Gastroesophageal sphincter (tissue), 4 donors: ENCODE data around the gene KCNJ10. TPM values are rescaled to one million over a fixed set of nuclear protein-coding genes. Genes with fewer than 3 reads are reported as not detected.

Experiments used
- ATAC-seq: fragments of 150-250 bp; one replicate; pipeline ENCODE4 v1.9.1; 2016; ENCODE audit warnings: mild to moderate bottlenecking, moderate library complexity
- H3K27ac ChIP-seq, 4 donors: fragments of 200-600 bp; sonication (generic) in 3 of 4; 1 replicate in 3 of 4; 2 replicates in 1 of 4; pipeline ENCODE4 v1.5.1; 2016 to 2019
- H3K27me3 ChIP-seq: fragments of 200-600 bp; sonication (generic); one replicate; pipeline ENCODE4 v1.5.1; 2019
- H3K36me3 ChIP-seq, 2 donors: fragments of 200-600 bp; sonication (generic); one replicate each; pipeline ENCODE4 v1.5.1; 2019; ENCODE audit warnings: control low read depth in 1 of 2
- H3K4me1 ChIP-seq, 3 donors: fragments of 200-600 bp; sonication (generic); 1 replicate in 2 of 3; 2 replicates in 1 of 3; pipeline ENCODE4 v1.5.1; 2016 to 2019; ENCODE audit warnings: control low read depth in 2 of 3
- H3K4me3 ChIP-seq, 2 donors: fragments of 200-600 bp; sonication (generic); one replicate each; pipeline ENCODE4 v1.5.1; 2019; ENCODE audit warnings: mild to moderate bottlenecking in 1 of 2, moderate library complexity in 1 of 2
- H3K9me3 ChIP-seq, 3 donors: fragments of 200-600 bp; sonication (generic); one replicate each; pipeline ENCODE4 v1.5.1; 2017 to 2019; ENCODE audit warnings: control low read depth in 2 of 3
- EP300 ChIP-seq: sonication (generic); formaldehyde crosslinking; IDR thresholded peaks from one replicate; pipeline ENCODE4 v1.6.1; 2017; ENCODE audit warnings: antibody characterized with exemption, mild to moderate bottlenecking
- POLR2A ChIP-seq, 2 donors: fragments of 450-650 bp; IDR thresholded peaks; one replicate each; pipeline ENCODE4 v1.6.1; 2017; ENCODE audit warnings: antibody characterized with exemption in 2 of 2, mild to moderate bottlenecking in 2 of 2, moderate library complexity in 1 of 2
- POLR2AphosphoS5 ChIP-seq: sonication (generic); formaldehyde crosslinking; IDR thresholded peaks from one replicate; pipeline ENCODE4 v1.6.1; 2017; ENCODE audit warnings: antibody characterized with exemption
- WGBS, 2 donors: methylation state at CpG; one replicate each; pipeline ENCODE4 v1.1.5; 2018; ENCODE audit warnings: low coverage in 1 of 2; 5-methylcytosine and 5-hydroxymethylcytosine counted together
- total RNA-seq, 4 donors: library from RNA; depleted of rRNA; stranded (reverse); fragments of >200 nt; gene quantifications; one replicate each; pipeline ENCODE4 v1.1.0, GENCODE V29; 2016
- TF ChIP-seq, protein P1 (sequence below), 4 experiments: fragments of 200-600 bp in 2 of 4; fragments of 450-650 bp in 2 of 4; sonication (generic) in 1 of 4; IDR thresholded peaks; one replicate each; pipeline ENCODE4 v1.5.1; 2017 to 2019; ENCODE audit warnings: antibody characterized with exemption in 4 of 4, mild to moderate bottlenecking in 2 of 4, moderate library complexity in 2 of 4

Gene KCNJ10
- total RNA-seq, 4 donors from 2014 or later: not detected

DNA sequence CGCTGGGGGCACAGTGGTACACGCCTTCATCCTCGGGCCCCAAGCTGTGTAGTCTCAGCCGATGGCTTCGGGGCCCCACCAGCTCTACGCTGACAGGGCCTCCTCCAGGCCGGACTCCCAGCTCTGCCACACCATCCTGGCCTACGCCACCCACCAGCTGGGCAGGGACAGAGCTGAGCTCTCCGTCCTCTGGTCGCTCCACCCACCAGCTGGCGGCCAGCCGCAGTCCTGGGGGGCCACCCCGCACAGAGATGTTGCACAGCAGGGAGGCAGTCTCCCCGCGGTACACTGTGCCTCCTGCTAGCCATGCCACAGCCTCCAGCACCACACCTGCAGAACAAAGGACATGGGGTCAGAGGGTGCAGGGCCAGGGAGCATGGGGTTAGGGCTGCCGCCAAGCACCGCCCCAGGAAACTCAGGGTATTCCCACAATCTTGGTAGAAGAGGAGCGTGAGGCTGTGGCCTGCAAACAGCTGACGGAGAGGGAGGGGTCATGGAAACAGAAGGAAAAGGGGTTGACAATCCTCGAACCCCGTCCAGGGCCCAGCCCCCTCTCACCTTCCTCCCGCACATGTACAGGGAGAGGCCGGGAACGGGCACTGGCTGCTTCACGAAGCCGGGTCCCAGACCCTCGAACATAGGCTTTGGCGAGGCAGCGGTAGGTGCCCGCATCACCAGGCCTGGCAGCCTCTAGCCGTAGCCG is 22.6 kb upstream of the KCNJ10 start:
- peaks cover 0 to 23% (median 16%) of the 10 kb centered on the region in 3 donors for H3K4me1 ChIP-seq
- 79 to 97% methylated on average over 6 of the region's 32 CpGs for WGBS, 2 donors
- ATAC-seq: no peak
- peaks cover 0 to 76% of the 10 kb centered on the region in 2 donors for H3K36me3 ChIP-seq
- TF ChIP-seq EP300 (no peak), POLR2AphosphoS5 (no peak), POLR2A (IDR thresholded peaks at IDR 0.05) (no peak)
- TF ChIP-seq, protein P1, sequence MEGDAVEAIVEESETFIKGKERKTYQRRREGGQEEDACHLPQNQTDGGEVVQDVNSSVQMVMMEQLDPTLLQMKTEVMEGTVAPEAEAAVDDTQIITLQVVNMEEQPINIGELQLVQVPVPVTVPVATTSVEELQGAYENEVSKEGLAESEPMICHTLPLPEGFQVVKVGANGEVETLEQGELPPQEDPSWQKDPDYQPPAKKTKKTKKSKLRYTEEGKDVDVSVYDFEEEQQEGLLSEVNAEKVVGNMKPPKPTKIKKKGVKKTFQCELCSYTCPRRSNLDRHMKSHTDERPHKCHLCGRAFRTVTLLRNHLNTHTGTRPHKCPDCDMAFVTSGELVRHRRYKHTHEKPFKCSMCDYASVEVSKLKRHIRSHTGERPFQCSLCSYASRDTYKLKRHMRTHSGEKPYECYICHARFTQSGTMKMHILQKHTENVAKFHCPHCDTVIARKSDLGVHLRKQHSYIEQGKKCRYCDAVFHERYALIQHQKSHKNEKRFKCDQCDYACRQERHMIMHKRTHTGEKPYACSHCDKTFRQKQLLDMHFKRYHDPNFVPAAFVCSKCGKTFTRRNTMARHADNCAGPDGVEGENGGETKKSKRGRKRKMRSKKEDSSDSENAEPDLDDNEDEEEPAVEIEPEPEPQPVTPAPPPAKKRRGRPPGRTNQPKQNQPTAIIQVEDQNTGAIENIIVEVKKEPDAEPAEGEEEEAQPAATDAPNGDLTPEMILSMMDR (IDR thresholded peaks at IDR 0.05): no peak
- no peaks in the 10 kb centered on the region for H3K9me3 ChIP-seq
- no peaks in the 10 kb centered on the region for H3K27me3 ChIP-seq
- no peak overlapping the region for H3K27ac ChIP-seq
- no peak overlapping the region for H3K4me3 ChIP-seq

DNA sequence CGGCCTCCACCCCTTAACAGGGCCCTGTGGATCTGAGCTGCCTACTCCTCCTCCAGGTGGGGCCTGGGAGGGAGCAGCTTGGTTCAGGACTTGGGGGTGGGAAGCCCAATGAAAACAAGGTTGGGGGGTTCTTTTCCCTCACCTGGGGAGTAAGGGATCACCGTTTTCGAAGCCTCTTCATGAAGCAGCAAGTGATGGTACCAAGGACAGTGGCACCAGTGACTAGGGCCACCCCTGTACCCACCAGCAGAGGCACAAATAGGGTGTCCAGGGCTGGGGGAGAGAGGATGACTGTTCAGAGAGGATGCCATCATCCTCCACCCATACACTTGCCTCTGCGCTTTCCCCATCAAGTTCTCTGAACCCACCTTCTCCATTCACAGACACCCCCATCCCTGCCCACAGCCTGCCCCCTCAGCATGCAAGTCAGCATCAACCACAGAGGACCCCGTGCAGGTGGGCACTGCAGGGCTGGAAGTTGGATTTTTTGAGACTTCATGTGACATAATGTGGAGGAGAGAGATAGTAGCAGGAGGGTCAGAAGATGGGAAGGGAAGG is 21.8 kb upstream of the KCNJ10 start:
- Histone ChIP-seq H3K27me3 (no peaks in the 10 kb centered on the region), H3K4me1 (peaks cover 0 to 15% (median 8%) of the 10 kb centered on the region in 3 donors), H3K9me3 (no peaks in the 10 kb centered on the region), H3K4me3 (no peak overlapping the region), H3K27ac (no peak overlapping the region), H3K36me3 (peaks cover 0 to 80% of the 10 kb centered on the region in 2 donors)
- ATAC-seq: no peak
- 100% methylated on average over 1 of the region's 5 CpGs; no CpG with 5 or more reads in 1 of the 2 donors for WGBS, 2 donors
- TF ChIP-seq EP300 (no peak), POLR2A (IDR thresholded peaks at IDR 0.05) (no peak), POLR2AphosphoS5 (no peak)
- TF ChIP-seq, protein P1 (IDR thresholded peaks at IDR 0.05): no peak

DNA sequence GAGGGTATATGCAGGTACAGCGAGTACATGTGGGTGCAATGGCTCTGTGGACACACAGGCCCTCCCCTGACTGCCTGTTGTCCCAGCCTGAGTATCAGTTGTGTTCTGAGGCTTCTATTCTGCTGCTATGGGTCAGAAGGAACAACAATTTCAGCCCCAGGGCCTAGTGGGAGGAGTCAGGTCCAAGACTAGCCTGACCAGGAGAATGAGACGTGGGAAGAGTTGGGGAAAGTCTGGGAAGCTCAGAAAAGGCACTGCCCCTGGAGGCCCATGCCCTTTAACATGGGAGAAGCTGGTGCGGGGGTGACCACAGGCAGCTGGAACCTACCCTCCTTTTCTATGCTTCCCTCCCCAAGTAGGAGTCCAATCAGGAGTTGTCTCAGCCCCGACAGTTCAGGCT is 20.8 kb upstream of the KCNJ10 start:
- TF ChIP-seq EP300 (no peak), POLR2A (IDR thresholded peaks at IDR 0.05) (no peak), POLR2AphosphoS5 (no peak)
- TF ChIP-seq, protein P1 (IDR thresholded peaks at IDR 0.05): no peak
- H3K4me1 ChIP-seq: peaks cover 0 to 11% (median under 1%) of the 10 kb centered on the region in 3 donors
- H3K27ac ChIP-seq: no peak overlapping the region
- H3K9me3 ChIP-seq: no peaks in the 10 kb centered on the region
- H3K4me3 ChIP-seq: no peak overlapping the region
- ATAC-seq: no peak
- H3K36me3 ChIP-seq: peaks cover 0 to 80% of the 10 kb centered on the region in 2 donors
- H3K27me3 ChIP-seq: no peaks in the 10 kb centered on the region
- WGBS, 2 donors: 83 to 100% methylated on average over 1 of the region's 4 CpGs

DNA sequence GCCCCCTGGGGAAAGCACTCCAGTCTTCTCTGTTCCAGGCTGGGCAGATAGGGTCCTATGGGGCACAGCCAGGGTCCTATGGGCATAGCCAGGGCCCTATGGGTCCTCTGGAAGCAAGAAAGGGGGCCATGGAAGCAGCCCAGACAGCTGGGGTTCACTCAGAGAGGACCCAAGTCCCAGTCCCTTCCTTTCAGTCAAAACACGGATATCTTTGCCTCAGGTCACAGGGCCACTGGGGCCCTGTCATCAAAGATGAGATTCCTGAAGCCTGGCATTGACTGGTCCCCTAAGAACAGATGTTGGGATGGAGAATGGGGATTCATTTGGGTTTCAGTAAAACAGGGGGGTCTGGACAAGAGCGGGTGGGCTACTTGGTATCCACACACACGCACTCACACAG is 19.9 kb upstream of the KCNJ10 start:
- Histone ChIP-seq H3K9me3 (no peaks in the 10 kb centered on the region), H3K27me3 (no peaks in the 10 kb centered on the region), H3K4me3 (no peak overlapping the region), H3K27ac (no peak overlapping the region), H3K4me1 (peaks cover 0 to 8% (median 0%) of the 10 kb centered on the region in 3 donors), H3K36me3 (peaks cover 0 to 77% of the 10 kb centered on the region in 2 donors)
- 90 to 100% methylated on average over 1 to 2 of the region's 3 CpGs for WGBS, 2 donors
- ATAC-seq: no peak
- TF ChIP-seq EP300: no peak
- TF ChIP-seq, protein P1 (IDR thresholded peaks at IDR 0.05): no peak

DNA sequence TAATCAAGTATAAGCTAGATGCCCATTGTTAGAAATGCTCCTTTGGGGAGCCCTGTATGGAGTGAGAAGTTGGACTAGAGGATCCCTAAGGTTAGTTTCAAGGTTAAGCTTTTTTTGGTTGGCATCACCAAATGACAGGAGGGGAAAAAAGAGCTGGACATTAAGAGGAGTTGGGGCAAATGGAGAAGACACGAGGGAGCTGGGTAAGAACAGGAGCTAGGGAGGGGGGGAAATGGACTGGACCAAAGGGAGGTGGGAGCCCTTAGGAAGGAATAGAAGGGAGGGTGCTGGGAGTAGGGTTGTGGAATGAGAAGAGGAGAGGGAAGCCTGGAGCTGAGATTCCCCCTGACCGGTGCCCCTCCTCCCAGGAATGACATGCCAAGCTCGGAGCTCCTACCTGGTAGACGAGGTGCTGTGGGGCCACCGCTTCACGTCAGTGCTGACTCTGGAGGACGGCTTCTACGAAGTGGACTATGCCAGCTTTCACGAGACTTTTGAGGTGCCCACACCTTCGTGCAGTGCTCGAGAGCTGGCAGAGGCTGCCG is 17.2 kb upstream of the KCNJ10 start:
- peaks cover 19% of the 10 kb centered on the region for H3K27me3 ChIP-seq
- peaks cover 0 to 50% of the 10 kb centered on the region in 2 donors for H3K36me3 ChIP-seq
- H3K4me1 ChIP-seq: peaks cover 0 to 22% (median 7%) of the 10 kb centered on the region in 3 donors
- WGBS, 2 donors: 85 to 89% methylated on average over 3 to 4 of the region's 12 CpGs
- H3K4me3 ChIP-seq: no peak overlapping the region
- peak overlapping the region in 2 of 4 donors; percentile 16 to 65 for H3K27ac ChIP-seq
- ATAC-seq: no peak
- TF ChIP-seq, protein P1 (IDR thresholded peaks at IDR 0.05): no peak
- TF ChIP-seq POLR2A (IDR thresholded peaks at IDR 0.05) (no peak), EP300 (no peak), POLR2AphosphoS5 (no peak)
- H3K9me3 ChIP-seq: no peaks in the 10 kb centered on the region
